Measurements from ENCODE around the gene FIGLA. TPM values are rescaled to one million over a fixed set of nuclear protein-coding genes. Genes with fewer than 3 reads are reported as not detected.

Gene FIGLA
- total RNA-seq, 1 experiment from 2014 or later: not detected

- H4K20me1 ChIP-seq (ENCODE audit: insufficient read depth): no peaks in the 10 kb centered on the region
- ChIA-PET CTCF (no interaction called here), POLR2A (interaction anchor here (0.5 kb wide), 1 partner anchor 392 kb away, joined by 4 read pairs; the partner anchor contains the start of gene PAIP2B), RAD21 (ENCODE audit: low non-redundant PET in 1 of 2, low total read pairs in 2 of 2, uncharacterized antibody in 2 of 2, unreplicated experiment in 2 of 2) (no interaction called here)
- ATAC-seq (no peak), DNase-seq (ENCODE audit: low read depth, low spot score) (no peak)
- no peak within 1 kb of the TSS for H2AFZ ChIP-seq (ENCODE audit: low read depth, low read length, poor library complexity, severe bottlenecking)
- BruUV-seq (replicated peaks): no TSS peak
- H3K9ac ChIP-seq (ENCODE audit: low read length): no peak within 1 kb of the TSS
- H3K4me2 ChIP-seq (ENCODE audit: low read length): no peak within 1 kb of the TSS
- H3K9me2 ChIP-seq (ENCODE audit: insufficient read depth): no peaks in the 10 kb centered on the region
- no peaks in the 10 kb centered on the region for H3K4me1 ChIP-seq (ENCODE audit: control insufficient read depth in 1 of 2, insufficient read depth in 2 of 2, low read length in 2 of 2)
- no peaks in the 10 kb centered on the region for H3K36me3 ChIP-seq (ENCODE audit: control insufficient read depth in 1 of 2, insufficient read depth in 2 of 2, low read length in 2 of 2)
- TF ChIP-seq EZH2phosphoT487 (IDR thresholded peaks at IDR 0.05; ENCODE audit: borderline replicate concordance): no peak
- TF ChIP-seq ELF1 (IDR thresholded peaks at IDR 0.05; ENCODE audit: borderline replicate concordance, low read depth): no peak
- no peak for TF ChIP-seq CBX3 (IDR thresholded peaks at IDR 0.05; ENCODE audit: low read depth)
- no peak for TF ChIP-seq ZFX (IDR thresholded peaks at IDR 0.05)
- TF ChIP-seq REST (IDR thresholded peaks at IDR 0.05; ENCODE audit: low read depth): no peak
- H3K9me3 ChIP-seq (ENCODE audit: control insufficient read depth in 1 of 2, insufficient read depth in 1 of 2, low read depth in 1 of 2, low read length in 2 of 2): no peaks in the 10 kb centered on the region
- no peaks in the 10 kb centered on the region for H3K27me3 ChIP-seq (ENCODE audit: insufficient read depth, low read length)
- intact Hi-C loops (cut with micrococcal nuclease): no loop called here
- H3K27ac ChIP-seq (ENCODE audit: low read depth, low read length): no peak within 1 kb of the TSS
- no peak within 1 kb of the TSS for H3K4me3 ChIP-seq (replicated peaks in 1 of 2; ENCODE audit: low read depth in 1 of 2, low read length in 2 of 2)
- no peaks in the 10 kb centered on the region for H3K79me2 ChIP-seq (ENCODE audit: insufficient read depth, low read length)
Measured at GRCh38 chr2:70835643-70836042, 45.2 kb upstream of the FIGLA start, which contains the start of gene CD207. CD207 (minus strand) TSS chr2:70835816; CDS start chr2:70835776, 40 bp downstream.

- H3K9me3 ChIP-seq (ENCODE audit: control insufficient read depth in 1 of 2, insufficient read depth in 1 of 2, low read depth in 1 of 2, low read length in 2 of 2): no peaks in the 10 kb centered on the region
- H3K36me3 ChIP-seq (ENCODE audit: control insufficient read depth in 1 of 2, insufficient read depth in 2 of 2, low read length in 2 of 2): no peaks in the 10 kb centered on the region
- no peaks in the 10 kb centered on the region for H4K20me1 ChIP-seq (ENCODE audit: insufficient read depth)
- RAD21 ChIA-PET (ENCODE audit: low non-redundant PET in 1 of 2, low total read pairs in 2 of 2, uncharacterized antibody in 2 of 2, unreplicated experiment in 2 of 2): no interaction called here
- intact Hi-C loops (cut with micrococcal nuclease): no loop called here
- no peaks in the 10 kb centered on the region for H3K4me1 ChIP-seq (ENCODE audit: control insufficient read depth in 1 of 2, insufficient read depth in 2 of 2, low read length in 2 of 2)
- no peak overlapping the region for H2AFZ ChIP-seq (ENCODE audit: low read depth, low read length, poor library complexity, severe bottlenecking)
- H3K4me3 ChIP-seq (replicated peaks in 1 of 2; ENCODE audit: low read depth in 1 of 2, low read length in 2 of 2): no peak overlapping the region
- no peaks in the 10 kb centered on the region for H3K9me2 ChIP-seq (ENCODE audit: insufficient read depth)
- BruUV-seq (replicated peaks): no TSS peak
- no peak overlapping the region for H3K4me2 ChIP-seq (ENCODE audit: low read length)
- no peak overlapping the region for H3K27ac ChIP-seq (ENCODE audit: low read depth, low read length)
- H3K27me3 ChIP-seq (ENCODE audit: insufficient read depth, low read length): no peaks in the 10 kb centered on the region
- POLR2A ChIA-PET: interaction anchor here (0.5 kb wide), 1 partner anchor 392 kb away, joined by 4 read pairs; the partner anchor contains the start of gene PAIP2B
- TF ChIP-seq CTCF (IDR thresholded peaks at IDR 0.05 in 2 of 3, conservative IDR thresholded peaks at IDR 0.05 in 1 of 3; ENCODE audit: borderline replicate concordance in 1 of 3, insufficient read depth in 1 of 3, low read depth in 2 of 3, low read length in 2 of 3) (no peak), JUND (IDR thresholded peaks at IDR 0.05) (no peak), YY1 (IDR thresholded peaks at IDR 0.05; ENCODE audit: extremely low read depth, insufficient replicate concordance, low read depth, low read length) (no peak), ZFX (IDR thresholded peaks at IDR 0.05) (no peak), SP1 (IDR thresholded peaks at IDR 0.05; ENCODE audit: low read depth) (no peak)
- ATAC-seq: no peak
- no peak for DNase-seq (ENCODE audit: low read depth, low spot score)
- H3K9ac ChIP-seq (ENCODE audit: low read length): no peak overlapping the region
- no peaks in the 10 kb centered on the region for H3K79me2 ChIP-seq (ENCODE audit: insufficient read depth, low read length)
- CTCF ChIA-PET: no interaction called here
Measured at GRCh38 chr2:70834881-70835280, 44.4 kb upstream of the FIGLA start.
